GM23338 (cell line): ENCODE data around the gene HYAL1. TPM values are rescaled to one million over a fixed set of nuclear protein-coding genes. Genes with fewer than 3 reads are reported as not detected.
"Not testable (repeated sequence)": the region's sequence is repeated elsewhere in the genome, so short reads cannot be mapped to it uniquely, and the experiment has no call there.

Source experiments
- ATAC-seq: fragments of 200-7000 bp; cut with Tn5 transposase; 3 replicates; pipeline ENCODE4 v1.9.1; 2020
- DNase-seq: peaks from one replicate; pipeline ENCODE4 v3.0.0-alpha.2; 2015; ENCODE audit warnings: low spot score
- H2AFZ ChIP-seq: fragments of 200-600 bp; sonication (generic); 2 replicates; pipeline ENCODE4 v1.8.0; 2016; ENCODE audit warnings: antibody characterized with exemption, mild to moderate bottlenecking, moderate library complexity
- H3F3A ChIP-seq: fragments of 200-600 bp; sonication (generic); replicated peaks from 2 replicates; pipeline ENCODE4 v1.8.0; 2017; ENCODE audit warnings: antibody characterized with exemption, mixed run types, low read depth
- H3K27ac ChIP-seq: fragments of 200-600 bp; sonication (generic); 2 replicates; pipeline ENCODE4 v1.6.1; 2016; ENCODE audit warnings: low read depth
- H3K27me3 ChIP-seq: fragments of 200-600 bp; sonication (generic); 2 replicates; pipeline ENCODE4 v1.8.0; 2016; ENCODE audit warnings: mild to moderate bottlenecking, mixed run types, moderate library complexity; ENCODE audit not compliant: insufficient read depth
- H3K36me3 ChIP-seq: fragments of 200-600 bp; sonication (generic); 2 replicates; pipeline ENCODE4 v1.8.0; 2016; ENCODE audit warnings: mild to moderate bottlenecking; ENCODE audit not compliant: insufficient read depth
- H3K4me1 ChIP-seq: fragments of 200-600 bp; sonication (generic); 2 replicates; pipeline ENCODE4 v1.8.0; 2016; ENCODE audit warnings: mild to moderate bottlenecking, moderate library complexity; ENCODE audit not compliant: insufficient read depth
- H3K4me2 ChIP-seq: fragments of 200-600 bp; sonication (generic); 2 replicates; pipeline ENCODE4 v1.7.1; 2017; ENCODE audit warnings: mixed run types
- H3K4me3 ChIP-seq: fragments of 200-600 bp; sonication (generic); 2 replicates; pipeline ENCODE4 v1.6.1; 2016; ENCODE audit warnings: mixed run types
- H3K79me2 ChIP-seq: fragments of 200-600 bp; sonication (generic); replicated peaks from 2 replicates; pipeline ENCODE4 v1.8.0; 2017; ENCODE audit warnings: mild to moderate bottlenecking; ENCODE audit not compliant: insufficient read depth
- H3K9me2 ChIP-seq: fragments of 200-600 bp; sonication (generic); 2 replicates; pipeline ENCODE4 v1.8.0; 2017; ENCODE audit not compliant: insufficient read depth
- H4K20me1 ChIP-seq: fragments of 200-600 bp; sonication (generic); replicated peaks from 2 replicates; pipeline ENCODE4 v1.8.0; 2017; ENCODE audit warnings: mild to moderate bottlenecking; ENCODE audit not compliant: insufficient read depth
- H3K27ac Mint-ChIP-seq: 2 replicates; pipeline ENCODE4 v1.8.0; 2020; ENCODE audit warnings: inconsistent platforms, mild to moderate bottlenecking, moderate library complexity, mixed read lengths
- H3K27me3 Mint-ChIP-seq: 3 replicates; pipeline ENCODE4 v1.8.0; 2022; ENCODE audit warnings: low read depth, mild to moderate bottlenecking, moderate library complexity, mixed read lengths, inconsistent platforms; ENCODE audit not compliant: insufficient read depth, poor library complexity
- H3K36me3 Mint-ChIP-seq: 3 replicates; pipeline ENCODE4 v1.8.0; 2021; ENCODE audit warnings: low read depth, mild to moderate bottlenecking, inconsistent platforms, moderate library complexity, mixed read lengths
- H3K4me1 Mint-ChIP-seq: 3 replicates; pipeline ENCODE4 v1.8.0; 2020; ENCODE audit warnings: mild to moderate bottlenecking, inconsistent platforms, mixed read lengths
- H3K4me3 Mint-ChIP-seq: 3 replicates; pipeline ENCODE4 v1.8.0; 2021; ENCODE audit warnings: moderate library complexity, mild to moderate bottlenecking, inconsistent platforms, mixed read lengths
- H3K9me3 Mint-ChIP-seq: 3 replicates; pipeline ENCODE4 v1.8.0; 2020; ENCODE audit warnings: moderate library complexity, mild to moderate bottlenecking, inconsistent platforms, mixed read lengths
- CREB1 ChIP-seq: fragments of 250-450 bp; sonication (Bioruptor Pico); IDR thresholded peaks from 2 replicates; pipeline ENCODE4 v1.5.0; 2020; ENCODE audit warnings: low read depth, mild to moderate bottlenecking, moderate library complexity
- EZH2 ChIP-seq: fragments of 200-600 bp; sonication (generic); IDR thresholded peaks from one replicate; pipeline ENCODE4 v1.8.0; 2017; ENCODE audit warnings: antibody characterized with exemption, mild to moderate bottlenecking, low read depth; ENCODE audit not compliant: unreplicated experiment
- EZH2phosphoT487 ChIP-seq: fragments of 200-600 bp; sonication (generic); IDR thresholded peaks from one replicate; pipeline ENCODE4 v1.8.1; 2018; ENCODE audit warnings: antibody characterized with exemption; ENCODE audit not compliant: unreplicated experiment
- JUNB ChIP-seq: IDR thresholded peaks from one replicate; pipeline ENCODE4 v1.6.1; 2016; ENCODE audit warnings: antibody characterized with exemption; ENCODE audit not compliant: unreplicated experiment
- NANOG ChIP-seq: IDR thresholded peaks from 2 replicates; pipeline ENCODE4 v1.6.1; 2016; ENCODE audit warnings: antibody characterized with exemption, borderline replicate concordance
- POLR2AphosphoS5 ChIP-seq: IDR thresholded peaks from 2 replicates; pipeline ENCODE4 v1.6.1; 2016; ENCODE audit warnings: antibody characterized with exemption, low read depth
- STAT1 ChIP-seq: IDR thresholded peaks from one replicate; pipeline ENCODE4 v1.6.1; 2016; ENCODE audit warnings: antibody characterized with exemption; ENCODE audit not compliant: unreplicated experiment
- ZNF114 ChIP-seq: fragments of 250-450 bp; sonication (Bioruptor Pico); IDR thresholded peaks from 2 replicates; pipeline ENCODE4 v1.5.0; 2020; ENCODE audit warnings: mild to moderate bottlenecking, moderate library complexity
- ZNF331 ChIP-seq: fragments of 250-450 bp; sonication (Bioruptor Pico); IDR thresholded peaks from 2 replicates; pipeline ENCODE4 v1.5.0; 2020; ENCODE audit warnings: low read depth, mild to moderate bottlenecking, moderate library complexity
- polyA plus RNA-seq: library from polyadenylated mRNA; unstranded; fragments of >200 nt; fragmentation: Nextera tagmentation; extraction: Ambion mirVana; gene quantifications from 2 replicates; pipeline ENCODE4 v1.2.1, GENCODE V29; 2016
- total RNA-seq: library from RNA; depleted of rRNA; stranded (reverse); fragments of >200 nt; shearing (Covaris generic); gene quantifications from 2 replicates; pipeline ENCODE4 v1.2.3, GENCODE V29; 2014
- TF ChIP-seq, protein P1 (sequence below): IDR thresholded peaks from one replicate; pipeline ENCODE4 v1.6.1; 2018; ENCODE audit warnings: antibody characterized with exemption; ENCODE audit not compliant: unreplicated experiment
- TF ChIP-seq, protein P2 (sequence below): IDR thresholded peaks from 2 replicates; pipeline ENCODE4 v1.6.1; 2016; ENCODE audit warnings: antibody characterized with exemption
- TF ChIP-seq, protein P3 (sequence below), 2 experiments: fragments of 200-600 bp in 1 of 2; sonication (generic) in 1 of 2; conservative IDR thresholded peaks; 2 replicates each; pipeline versions ENCODE4 v1.5.1 to v1.6.1; 2016 to 2017; ENCODE audit warnings: antibody characterized with exemption in 2 of 2, low read depth in 2 of 2, mild to moderate bottlenecking in 2 of 2, moderate library complexity in 1 of 2

The HYAL1 gene
- total and polyA plus RNA-seq, 2 experiments from 2014 or later = 2.1 to 5.0 TPM

DNA sequence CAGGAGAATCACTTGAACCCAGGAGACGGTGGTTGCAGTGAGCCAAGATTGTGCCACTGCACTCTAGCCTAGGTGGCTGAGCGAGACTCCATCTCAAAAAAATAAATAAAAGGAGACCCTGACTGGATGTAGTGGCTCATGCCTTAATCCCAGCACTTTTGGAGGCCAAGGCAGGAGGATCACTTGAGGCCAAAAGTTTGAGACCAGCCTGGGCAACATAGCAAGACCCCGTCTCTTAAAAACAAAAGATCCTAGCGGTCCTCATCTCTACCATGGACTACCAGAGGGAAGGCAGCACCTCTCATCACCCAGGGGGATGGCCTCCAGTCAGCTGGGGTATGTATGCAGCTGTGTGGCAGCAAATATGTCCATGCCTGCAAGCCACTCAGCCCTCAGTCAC, 41.2 kb downstream of the HYAL1 start:
- H3K4me3 Mint-ChIP-seq, H3K27ac ChIP-seq, H3K4me2 ChIP-seq, H3K79me2 ChIP-seq, H3K27me3 ChIP-seq, H3K27ac Mint-ChIP-seq, ATAC-seq, H3K4me3 ChIP-seq, DNase-seq, H3K9me2 ChIP-seq, H3K9me3 Mint-ChIP-seq, H4K20me1 ChIP-seq, H2AFZ ChIP-seq, H3K36me3 ChIP-seq: not testable (repeated sequence)
- H3K4me1 ChIP-seq = peaks cover 41% of the 10 kb centered on the region
- peaks cover 31% of the 10 kb centered on the region for H3F3A ChIP-seq
- Mint-ChIP-seq H3K4me1 (peaks cover 52% of the 10 kb centered on the region), H3K36me3 (peaks cover 25% of the 10 kb centered on the region), H3K27me3 (peaks cover 27% of the 10 kb centered on the region)

DNA sequence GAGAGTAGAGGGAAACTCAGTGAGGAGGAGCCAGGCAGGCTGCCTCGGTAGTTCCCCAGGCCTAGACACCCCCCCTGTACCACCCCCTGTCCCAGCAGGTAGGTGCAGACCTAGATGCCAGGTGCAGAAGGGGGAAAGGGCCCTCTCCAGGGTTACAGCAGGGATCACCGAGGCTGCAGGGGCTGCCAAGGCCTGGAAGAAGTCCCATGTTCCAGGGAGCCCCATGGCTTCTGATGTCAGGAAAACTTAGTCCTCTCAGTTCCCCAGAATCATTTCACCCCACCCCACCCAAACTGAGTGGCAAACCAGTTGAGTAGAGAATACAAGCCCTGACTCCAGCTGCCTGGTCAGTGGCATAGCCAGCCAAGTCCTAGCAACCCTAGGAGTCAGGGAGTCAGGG, 41.9 kb downstream of the HYAL1 start:
- no peak overlapping the region for H3K4me3 ChIP-seq
- H3K27me3 ChIP-seq = no peaks in the 10 kb centered on the region
- Mint-ChIP-seq H3K27ac (no peak overlapping the region; the same call in 1 of the 2 replicates), H3K9me3 (no peaks in the 10 kb centered on the region), H3K27me3 (peaks cover 27% of the 10 kb centered on the region), H3K4me1 (peaks cover 46% of the 10 kb centered on the region), H3K4me3 (peak overlapping the region; percentile 48), H3K36me3 (peaks cover 32% of the 10 kb centered on the region)
- H3K9me2 ChIP-seq = no peaks in the 10 kb centered on the region
- ATAC-seq (no peak), DNase-seq (no peak)
- no peaks in the 10 kb centered on the region; the same call in 1 of the 2 replicates for H4K20me1 ChIP-seq
- H3F3A ChIP-seq = peaks cover 33% of the 10 kb centered on the region
- peaks cover 34% of the 10 kb centered on the region for H3K4me1 ChIP-seq
- H2AFZ ChIP-seq = no peak overlapping the region
- H3K27ac ChIP-seq = no peak overlapping the region
- no peaks in the 10 kb centered on the region for H3K79me2 ChIP-seq
- peaks cover 10% of the 10 kb centered on the region for H3K36me3 ChIP-seq
- H3K4me2 ChIP-seq = peak overlapping the region; percentile 83; the same call in 1 of the 2 replicates
- TF ChIP-seq ZNF331 (CRISPR knock-in tag) (no peak), STAT1 (no peak), EZH2phosphoT487 (no peak), CREB1 (CRISPR knock-in tag) (no peak), ZNF114 (CRISPR knock-in tag) (no peak), POLR2AphosphoS5 (no peak), NANOG (no peak), JUNB (no peak), EZH2 (no peak)
- TF ChIP-seq, protein P1, sequence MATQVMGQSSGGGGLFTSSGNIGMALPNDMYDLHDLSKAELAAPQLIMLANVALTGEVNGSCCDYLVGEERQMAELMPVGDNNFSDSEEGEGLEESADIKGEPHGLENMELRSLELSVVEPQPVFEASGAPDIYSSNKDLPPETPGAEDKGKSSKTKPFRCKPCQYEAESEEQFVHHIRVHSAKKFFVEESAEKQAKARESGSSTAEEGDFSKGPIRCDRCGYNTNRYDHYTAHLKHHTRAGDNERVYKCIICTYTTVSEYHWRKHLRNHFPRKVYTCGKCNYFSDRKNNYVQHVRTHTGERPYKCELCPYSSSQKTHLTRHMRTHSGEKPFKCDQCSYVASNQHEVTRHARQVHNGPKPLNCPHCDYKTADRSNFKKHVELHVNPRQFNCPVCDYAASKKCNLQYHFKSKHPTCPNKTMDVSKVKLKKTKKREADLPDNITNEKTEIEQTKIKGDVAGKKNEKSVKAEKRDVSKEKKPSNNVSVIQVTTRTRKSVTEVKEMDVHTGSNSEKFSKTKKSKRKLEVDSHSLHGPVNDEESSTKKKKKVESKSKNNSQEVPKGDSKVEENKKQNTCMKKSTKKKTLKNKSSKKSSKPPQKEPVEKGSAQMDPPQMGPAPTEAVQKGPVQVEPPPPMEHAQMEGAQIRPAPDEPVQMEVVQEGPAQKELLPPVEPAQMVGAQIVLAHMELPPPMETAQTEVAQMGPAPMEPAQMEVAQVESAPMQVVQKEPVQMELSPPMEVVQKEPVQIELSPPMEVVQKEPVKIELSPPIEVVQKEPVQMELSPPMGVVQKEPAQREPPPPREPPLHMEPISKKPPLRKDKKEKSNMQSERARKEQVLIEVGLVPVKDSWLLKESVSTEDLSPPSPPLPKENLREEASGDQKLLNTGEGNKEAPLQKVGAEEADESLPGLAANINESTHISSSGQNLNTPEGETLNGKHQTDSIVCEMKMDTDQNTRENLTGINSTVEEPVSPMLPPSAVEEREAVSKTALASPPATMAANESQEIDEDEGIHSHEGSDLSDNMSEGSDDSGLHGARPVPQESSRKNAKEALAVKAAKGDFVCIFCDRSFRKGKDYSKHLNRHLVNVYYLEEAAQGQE = no peak
- TF ChIP-seq, protein P2, sequence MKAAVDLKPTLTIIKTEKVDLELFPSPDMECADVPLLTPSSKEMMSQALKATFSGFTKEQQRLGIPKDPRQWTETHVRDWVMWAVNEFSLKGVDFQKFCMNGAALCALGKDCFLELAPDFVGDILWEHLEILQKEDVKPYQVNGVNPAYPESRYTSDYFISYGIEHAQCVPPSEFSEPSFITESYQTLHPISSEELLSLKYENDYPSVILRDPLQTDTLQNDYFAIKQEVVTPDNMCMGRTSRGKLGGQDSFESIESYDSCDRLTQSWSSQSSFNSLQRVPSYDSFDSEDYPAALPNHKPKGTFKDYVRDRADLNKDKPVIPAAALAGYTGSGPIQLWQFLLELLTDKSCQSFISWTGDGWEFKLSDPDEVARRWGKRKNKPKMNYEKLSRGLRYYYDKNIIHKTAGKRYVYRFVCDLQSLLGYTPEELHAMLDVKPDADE = no peak
- TF ChIP-seq, protein P3, sequence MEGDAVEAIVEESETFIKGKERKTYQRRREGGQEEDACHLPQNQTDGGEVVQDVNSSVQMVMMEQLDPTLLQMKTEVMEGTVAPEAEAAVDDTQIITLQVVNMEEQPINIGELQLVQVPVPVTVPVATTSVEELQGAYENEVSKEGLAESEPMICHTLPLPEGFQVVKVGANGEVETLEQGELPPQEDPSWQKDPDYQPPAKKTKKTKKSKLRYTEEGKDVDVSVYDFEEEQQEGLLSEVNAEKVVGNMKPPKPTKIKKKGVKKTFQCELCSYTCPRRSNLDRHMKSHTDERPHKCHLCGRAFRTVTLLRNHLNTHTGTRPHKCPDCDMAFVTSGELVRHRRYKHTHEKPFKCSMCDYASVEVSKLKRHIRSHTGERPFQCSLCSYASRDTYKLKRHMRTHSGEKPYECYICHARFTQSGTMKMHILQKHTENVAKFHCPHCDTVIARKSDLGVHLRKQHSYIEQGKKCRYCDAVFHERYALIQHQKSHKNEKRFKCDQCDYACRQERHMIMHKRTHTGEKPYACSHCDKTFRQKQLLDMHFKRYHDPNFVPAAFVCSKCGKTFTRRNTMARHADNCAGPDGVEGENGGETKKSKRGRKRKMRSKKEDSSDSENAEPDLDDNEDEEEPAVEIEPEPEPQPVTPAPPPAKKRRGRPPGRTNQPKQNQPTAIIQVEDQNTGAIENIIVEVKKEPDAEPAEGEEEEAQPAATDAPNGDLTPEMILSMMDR (conservative IDR thresholded peaks at IDR 0.05; ENCODE audit: low read depth in 2 of 2) = no peak
